Liver (tissue), 9 donors: Measurements from ENCODE around the gene USP5. TPM values are rescaled to one million over a fixed set of nuclear protein-coding genes. Genes with fewer than 3 reads are reported as not detected.

Experiments
- DNase-seq: peaks from one replicate; pipeline ENCODE4 v3.0.0-alpha.2; 2017; ENCODE audit warnings: low spot score
- H3K27ac ChIP-seq, 2 donors: one replicate each; pipeline ENCODE4 v1.7.0; 2013; ENCODE audit warnings: inconsistent platforms in 2 of 2, low read length in 2 of 2, control low read depth in 1 of 2, low read depth in 1 of 2, mild to moderate bottlenecking in 1 of 2
- H3K27me3 ChIP-seq, 4 donors: one replicate each; pipeline versions ENCODE4 v1.6.1 to v1.7.0; 2013; ENCODE audit warnings: low read length in 3 of 4, inconsistent platforms in 1 of 4, mild to moderate bottlenecking in 1 of 4, moderate library complexity in 1 of 4; ENCODE audit not compliant: control insufficient read depth in 4 of 4, insufficient read depth in 4 of 4
- H3K36me3 ChIP-seq, 4 donors: one replicate each; pipeline versions ENCODE4 v1.6.1 to v1.7.0; 2013; ENCODE audit warnings: low read length in 3 of 4, mild to moderate bottlenecking in 3 of 4, low read depth in 1 of 4, moderate library complexity in 1 of 4; ENCODE audit not compliant: control insufficient read depth in 4 of 4, insufficient read depth in 3 of 4
- H3K4me1 ChIP-seq, 4 donors: one replicate each; pipeline versions ENCODE4 v1.6.1 to v1.7.0; 2013; ENCODE audit warnings: low read length in 3 of 4, mild to moderate bottlenecking in 3 of 4, moderate library complexity in 1 of 4; ENCODE audit not compliant: control insufficient read depth in 4 of 4, insufficient read depth in 4 of 4
- H3K4me3 ChIP-seq, 3 donors: one replicate each; pipeline versions ENCODE4 v1.6.1 to v1.7.0; 2013; ENCODE audit warnings: low read length in 3 of 3, control low read depth in 1 of 3, low read depth in 1 of 3, mild to moderate bottlenecking in 1 of 3
- H3K9ac ChIP-seq, 2 donors: one replicate each; pipeline ENCODE4 v1.7.0; 2013; ENCODE audit warnings: low read length in 2 of 2, mild to moderate bottlenecking in 2 of 2, moderate library complexity in 2 of 2, control low read depth in 1 of 2, low read depth in 1 of 2
- H3K9me3 ChIP-seq, 4 donors: one replicate each; pipeline versions ENCODE4 v1.6.1 to v1.7.0; 2013; ENCODE audit warnings: low read length in 3 of 4; ENCODE audit not compliant: control insufficient read depth in 4 of 4
- ATF3 ChIP-seq: IDR thresholded peaks from 2 replicates; pipeline ENCODE4 v1.6.1; 2016; ENCODE audit warnings: antibody characterized with exemption
- EGR1 ChIP-seq, 2 donors: IDR thresholded peaks; 2 replicates each; pipeline ENCODE4 v1.6.1; 2016 to 2018; ENCODE audit warnings: antibody characterized with exemption in 2 of 2, low read depth in 2 of 2
- FOXA1 ChIP-seq: IDR thresholded peaks from 2 replicates; pipeline ENCODE4 v1.6.1; 2016; ENCODE audit warnings: antibody characterized with exemption
- FOXA2 ChIP-seq: IDR thresholded peaks from 2 replicates; pipeline ENCODE4 v1.6.1; 2016; ENCODE audit warnings: antibody characterized with exemption
- GABPA ChIP-seq, 2 donors: IDR thresholded peaks in 1 of 2; conservative IDR thresholded peaks in 1 of 2; 2 replicates each; pipeline ENCODE4 v1.6.1; 2016; ENCODE audit warnings: antibody characterized with exemption in 2 of 2, mild to moderate bottlenecking in 1 of 2, moderate library complexity in 1 of 2
- HNF4A ChIP-seq, 2 donors: conservative IDR thresholded peaks; 2 replicates each; pipeline ENCODE4 v1.6.1; 2016; ENCODE audit warnings: antibody characterized with exemption in 2 of 2, mild to moderate bottlenecking in 2 of 2
- JUND ChIP-seq, 2 donors: IDR thresholded peaks; 2 replicates each; pipeline ENCODE4 v1.6.1; 2016; ENCODE audit warnings: antibody characterized with exemption in 2 of 2
- NR2F2 ChIP-seq: IDR thresholded peaks from 2 replicates; pipeline ENCODE4 v1.6.1; 2016; ENCODE audit warnings: antibody characterized with exemption
- RAD21 ChIP-seq, 2 donors: IDR thresholded peaks; 2 replicates each; pipeline ENCODE4 v1.6.1; 2016; ENCODE audit warnings: antibody characterized with exemption in 2 of 2, mild to moderate bottlenecking in 2 of 2
- RXRA ChIP-seq, 2 donors: IDR thresholded peaks; 2 replicates each; pipeline ENCODE4 v1.6.1; 2017 to 2018; ENCODE audit warnings: antibody characterized with exemption in 2 of 2, mild to moderate bottlenecking in 1 of 2
- SP1 ChIP-seq: IDR thresholded peaks from 2 replicates; pipeline ENCODE4 v1.6.1; 2018; ENCODE audit warnings: antibody characterized with exemption, mild to moderate bottlenecking
- TAF1 ChIP-seq: conservative IDR thresholded peaks from 2 replicates; pipeline ENCODE4 v1.6.1; 2016; ENCODE audit warnings: antibody characterized with exemption, mild to moderate bottlenecking
- YY1 ChIP-seq: IDR thresholded peaks from 2 replicates; pipeline ENCODE4 v1.6.1; 2016; ENCODE audit warnings: antibody characterized with exemption, mild to moderate bottlenecking
- ZBTB33 ChIP-seq: IDR thresholded peaks from 2 replicates; pipeline ENCODE4 v1.6.1; 2016; ENCODE audit warnings: antibody characterized with exemption
- WGBS: extraction: QIAGEN DNeasy Blood & Tissue Kit; methylation state at CpG from one replicate; pipeline ENCODE4 v1.1.7; 2013; 5-methylcytosine and 5-hydroxymethylcytosine counted together
- polyA plus RNA-seq, 2 donors: library from polyadenylated mRNA; stranded (reverse) in 1 of 2; unstranded in 1 of 2; fragments of 200-250 nt in 1 of 2; fragments of >200 nt in 1 of 2; fragmentation: Nextera tagmentation in 1 of 2; extraction: Ambion mirVana in 1 of 2; gene quantifications; one replicate each; pipeline versions ENCODE4 v1.2.1 to v1.2.3, GENCODE V29; 2013 to 2015
- total RNA-seq, 2 donors: library from RNA; depleted of rRNA; stranded (reverse); fragments of >200 nt; gene quantifications; one replicate each; pipeline ENCODE4 v1.2.3, GENCODE V29; 2014
- TF ChIP-seq, protein P1 (sequence below): IDR thresholded peaks from 2 replicates; pipeline ENCODE4 v1.6.1; 2016; ENCODE audit warnings: antibody characterized with exemption, mild to moderate bottlenecking
- TF ChIP-seq, protein P2 (sequence below): fragments of 150-350 bp; IDR thresholded peaks from 2 replicates; pipeline ENCODE4 v1.5.1; 2017; ENCODE audit warnings: improper control_type of control experiment, low read depth, low read length; ENCODE audit not compliant: missing input control
- TF ChIP-seq, protein P3 (sequence below): IDR thresholded peaks from 2 replicates; pipeline ENCODE4 v1.6.1; 2016; ENCODE audit warnings: antibody characterized with exemption
- donor health status: healthy.
- donor health status: healthy.
- donor health status: healthy.
- donor health status: healthy.
- donor health status: healthy.

Gene USP5
- total and polyA plus RNA-seq, 4 donors, result 15.2 to 41.0 (median 35.7) TPM

DNA sequence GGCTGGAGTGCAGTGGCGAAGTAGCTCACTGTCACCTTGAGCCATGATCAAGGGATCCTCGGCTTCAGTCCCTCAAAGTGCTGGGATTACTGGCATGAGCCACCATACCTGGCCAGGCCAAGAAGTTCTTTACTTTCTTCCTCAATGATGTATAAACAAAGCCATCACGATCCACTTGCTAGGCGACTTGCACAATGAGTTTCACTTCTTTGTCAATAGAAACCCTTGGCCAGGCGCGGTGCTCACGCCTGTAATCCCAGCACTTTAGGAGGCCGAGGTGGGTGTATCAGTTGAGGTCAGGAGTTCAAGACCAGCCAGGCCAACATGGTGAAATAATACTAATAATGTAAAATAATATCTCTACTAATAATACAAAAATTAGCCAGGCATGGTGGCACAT lies 35.5 kb downstream of the USP5 start:
- Histone ChIP-seq H3K36me3 (peaks cover 0 to 7% (median 3%) of the 10 kb centered on the region in 4 donors), H3K9me3 (no peaks in the 10 kb centered on the region), H3K4me1 (peaks cover 2 to 14% (median 8%) of the 10 kb centered on the region in 4 donors), H3K9ac (no peak overlapping the region), H3K27me3 (no peaks in the 10 kb centered on the region), H3K4me3 (no peak overlapping the region), H3K27ac (no peak overlapping the region)
- no peak for TF ChIP-seq ATF3
- no peak for TF ChIP-seq SP1
- no peak for TF ChIP-seq NR2F2
- no peak for TF ChIP-seq FOXA1
- TF ChIP-seq FOXA2, result no peak
- TF ChIP-seq RAD21 (IDR thresholded peaks at IDR 0.05), result no peak
- TF ChIP-seq HNF4A (conservative IDR thresholded peaks at IDR 0.05), result no peak
- no peak for TF ChIP-seq EGR1 (IDR thresholded peaks at IDR 0.05; ENCODE audit: low read depth in 2 of 2)
- TF ChIP-seq, protein P1, sequence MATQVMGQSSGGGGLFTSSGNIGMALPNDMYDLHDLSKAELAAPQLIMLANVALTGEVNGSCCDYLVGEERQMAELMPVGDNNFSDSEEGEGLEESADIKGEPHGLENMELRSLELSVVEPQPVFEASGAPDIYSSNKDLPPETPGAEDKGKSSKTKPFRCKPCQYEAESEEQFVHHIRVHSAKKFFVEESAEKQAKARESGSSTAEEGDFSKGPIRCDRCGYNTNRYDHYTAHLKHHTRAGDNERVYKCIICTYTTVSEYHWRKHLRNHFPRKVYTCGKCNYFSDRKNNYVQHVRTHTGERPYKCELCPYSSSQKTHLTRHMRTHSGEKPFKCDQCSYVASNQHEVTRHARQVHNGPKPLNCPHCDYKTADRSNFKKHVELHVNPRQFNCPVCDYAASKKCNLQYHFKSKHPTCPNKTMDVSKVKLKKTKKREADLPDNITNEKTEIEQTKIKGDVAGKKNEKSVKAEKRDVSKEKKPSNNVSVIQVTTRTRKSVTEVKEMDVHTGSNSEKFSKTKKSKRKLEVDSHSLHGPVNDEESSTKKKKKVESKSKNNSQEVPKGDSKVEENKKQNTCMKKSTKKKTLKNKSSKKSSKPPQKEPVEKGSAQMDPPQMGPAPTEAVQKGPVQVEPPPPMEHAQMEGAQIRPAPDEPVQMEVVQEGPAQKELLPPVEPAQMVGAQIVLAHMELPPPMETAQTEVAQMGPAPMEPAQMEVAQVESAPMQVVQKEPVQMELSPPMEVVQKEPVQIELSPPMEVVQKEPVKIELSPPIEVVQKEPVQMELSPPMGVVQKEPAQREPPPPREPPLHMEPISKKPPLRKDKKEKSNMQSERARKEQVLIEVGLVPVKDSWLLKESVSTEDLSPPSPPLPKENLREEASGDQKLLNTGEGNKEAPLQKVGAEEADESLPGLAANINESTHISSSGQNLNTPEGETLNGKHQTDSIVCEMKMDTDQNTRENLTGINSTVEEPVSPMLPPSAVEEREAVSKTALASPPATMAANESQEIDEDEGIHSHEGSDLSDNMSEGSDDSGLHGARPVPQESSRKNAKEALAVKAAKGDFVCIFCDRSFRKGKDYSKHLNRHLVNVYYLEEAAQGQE, result no peak
- TF ChIP-seq ZBTB33, result no peak
- no peak for TF ChIP-seq GABPA (IDR thresholded peaks at IDR 0.05 in 1 of 2, conservative IDR thresholded peaks at IDR 0.05 in 1 of 2)
- DNase-seq, result no peak
- WGBS, result 61% methylated on average over 8 of the region's 8 CpGs

GRCh38 chr12:6888360-6888759 lies 36.4 kb downstream of the USP5 start:
- no peak for DNase-seq
- Histone ChIP-seq H3K9ac (no peak overlapping the region), H3K9me3 (no peaks in the 10 kb centered on the region), H3K27ac (no peak overlapping the region), H3K36me3 (peaks cover 0 to 7% (median 3%) of the 10 kb centered on the region in 4 donors), H3K4me1 (peaks cover 2 to 14% (median 8%) of the 10 kb centered on the region in 4 donors), H3K27me3 (no peaks in the 10 kb centered on the region), H3K4me3 (no peak overlapping the region)
- WGBS, result 88% methylated on average over 2 of the region's 2 CpGs
- TF ChIP-seq HNF4A (conservative IDR thresholded peaks at IDR 0.05) (no peak), NR2F2 (no peak), GABPA (IDR thresholded peaks at IDR 0.05 in 1 of 2, conservative IDR thresholded peaks at IDR 0.05 in 1 of 2) (no peak), FOXA1 (no peak), TAF1 (no peak), JUND (IDR thresholded peaks at IDR 0.05) (no peak), ZBTB33 (no peak), EGR1 (IDR thresholded peaks at IDR 0.05; ENCODE audit: low read depth in 2 of 2) (no peak), FOXA2 (no peak), YY1 (no peak), ATF3 (no peak), RXRA (IDR thresholded peaks at IDR 0.05) (no peak), RAD21 (IDR thresholded peaks at IDR 0.05) (no peak), SP1 (no peak)
- TF ChIP-seq, protein P2, sequence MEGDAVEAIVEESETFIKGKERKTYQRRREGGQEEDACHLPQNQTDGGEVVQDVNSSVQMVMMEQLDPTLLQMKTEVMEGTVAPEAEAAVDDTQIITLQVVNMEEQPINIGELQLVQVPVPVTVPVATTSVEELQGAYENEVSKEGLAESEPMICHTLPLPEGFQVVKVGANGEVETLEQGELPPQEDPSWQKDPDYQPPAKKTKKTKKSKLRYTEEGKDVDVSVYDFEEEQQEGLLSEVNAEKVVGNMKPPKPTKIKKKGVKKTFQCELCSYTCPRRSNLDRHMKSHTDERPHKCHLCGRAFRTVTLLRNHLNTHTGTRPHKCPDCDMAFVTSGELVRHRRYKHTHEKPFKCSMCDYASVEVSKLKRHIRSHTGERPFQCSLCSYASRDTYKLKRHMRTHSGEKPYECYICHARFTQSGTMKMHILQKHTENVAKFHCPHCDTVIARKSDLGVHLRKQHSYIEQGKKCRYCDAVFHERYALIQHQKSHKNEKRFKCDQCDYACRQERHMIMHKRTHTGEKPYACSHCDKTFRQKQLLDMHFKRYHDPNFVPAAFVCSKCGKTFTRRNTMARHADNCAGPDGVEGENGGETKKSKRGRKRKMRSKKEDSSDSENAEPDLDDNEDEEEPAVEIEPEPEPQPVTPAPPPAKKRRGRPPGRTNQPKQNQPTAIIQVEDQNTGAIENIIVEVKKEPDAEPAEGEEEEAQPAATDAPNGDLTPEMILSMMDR, result no peak
- TF ChIP-seq, protein P1, result no peak
- TF ChIP-seq, protein P3, sequence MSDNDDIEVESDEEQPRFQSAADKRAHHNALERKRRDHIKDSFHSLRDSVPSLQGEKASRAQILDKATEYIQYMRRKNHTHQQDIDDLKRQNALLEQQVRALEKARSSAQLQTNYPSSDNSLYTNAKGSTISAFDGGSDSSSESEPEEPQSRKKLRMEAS, result no peak
